Stomach (tissue), 9 donors: ENCODE data around the gene SORCS1. TPM values are rescaled to one million over a fixed set of nuclear protein-coding genes. Genes with fewer than 3 reads are reported as not detected.

Experiments used
- DNase-seq, 2 donors: peaks; one replicate each; pipeline versions ENCODE4 v3.0.0 to v3.0.0-alpha.2; 2013 to 2019
- H3K27ac ChIP-seq, 5 donors: fragments of 200-600 bp in 4 of 5; sonication (generic) in 4 of 5; one replicate each; pipeline ENCODE4 v1.5.1; 2013 to 2019; ENCODE audit warnings: mild to moderate bottlenecking in 1 of 5, moderate library complexity in 1 of 5
- H3K27me3 ChIP-seq, 3 donors: fragments of 200-600 bp; sonication (generic); one replicate each; pipeline ENCODE4 v1.5.1; 2017 to 2019; ENCODE audit warnings: mixed run types in 1 of 3
- H3K36me3 ChIP-seq, 4 donors: fragments of 200-600 bp; sonication (generic); 1 replicate in 3 of 4; 2 replicates in 1 of 4; pipeline ENCODE4 v1.5.1; 2016 to 2019
- H3K4me1 ChIP-seq, 4 donors: fragments of 200-600 bp; sonication (generic); one replicate each; pipeline ENCODE4 v1.5.1; 2016 to 2019
- H3K4me3 ChIP-seq, 4 donors: fragments of 200-600 bp; sonication (generic) in 3 of 4; one replicate each; pipeline ENCODE4 v1.5.1; 2016 to 2019; ENCODE audit warnings: mild to moderate bottlenecking in 1 of 4
- H3K9me3 ChIP-seq, 4 donors: fragments of 200-600 bp; sonication (generic); one replicate each; pipeline ENCODE4 v1.5.1; 2016 to 2019
- EP300 ChIP-seq: sonication (generic); formaldehyde crosslinking; IDR thresholded peaks from one replicate; pipeline ENCODE4 v1.6.1; 2017; ENCODE audit warnings: antibody characterized with exemption
- POLR2A ChIP-seq, 4 donors: fragments of 450-650 bp; IDR thresholded peaks; one replicate each; pipeline ENCODE4 v1.6.1; 2016; ENCODE audit warnings: antibody characterized with exemption in 4 of 4, control low read depth in 2 of 4, mild to moderate bottlenecking in 1 of 4, moderate library complexity in 1 of 4
- POLR2AphosphoS5 ChIP-seq, 3 donors: sonication (generic); formaldehyde crosslinking; IDR thresholded peaks; one replicate each; pipeline ENCODE4 v1.6.1; 2016; ENCODE audit warnings: antibody characterized with exemption in 3 of 3
- WGBS, 5 donors: extraction: QIAGEN DNeasy Blood & Tissue Kit in 3 of 5; methylation state at CpG; one replicate each; pipeline versions ENCODE4 v1.1.5 to v1.1.7; 2013 to 2018; 5-methylcytosine and 5-hydroxymethylcytosine counted together
- intact Hi-C: fragments of 100-400 bp; cut with DNase I; formaldehyde crosslinking; loops from one replicate; pipeline ENCODE4 v1.15.1; 2023; ENCODE audit warnings: low total_unique reads
- polyA plus RNA-seq, 3 donors: library from polyadenylated mRNA; stranded (reverse); fragments of 200-250 nt; gene quantifications; one replicate each; pipeline ENCODE4 v1.2.3, GENCODE V29; 2013
- total RNA-seq, 5 donors: library from RNA; depleted of rRNA; stranded (reverse); fragments of >200 nt; gene quantifications; one replicate each; pipeline versions ENCODE4 v1.1.0 to v1.2.3, GENCODE V29; 2014 to 2016
- TF ChIP-seq, protein P1 (sequence below), 7 experiments: fragments of 450-650 bp in 4 of 7; fragments of 200-600 bp in 3 of 7; sonication (generic) in 3 of 7; IDR thresholded peaks; one replicate each; pipeline ENCODE4 v1.5.1; 2016 to 2019; ENCODE audit warnings: antibody characterized with exemption in 7 of 7, control low read depth in 2 of 7, mild to moderate bottlenecking in 1 of 7
- donor health status: healthy with polysubstance abuse.
- donor health status: Bipolar disorder and iron deficiency.
- donor health status: healthy.

SORCS1 gene
- total and polyA plus RNA-seq, 8 donors: 0.25 to 10.1 (median 0.69) TPM

GRCh38 chr10:106637873-106638272, 526.6 kb downstream of the SORCS1 start:
- Histone ChIP-seq H3K4me3 (no peak overlapping the region), H3K4me1 (no peaks in the 10 kb centered on the region), H3K9me3 (no peaks in the 10 kb centered on the region), H3K27me3 (no peaks in the 10 kb centered on the region), H3K36me3 (no peaks in the 10 kb centered on the region), H3K27ac (no peak overlapping the region)
- intact Hi-C loops: no loop called here
- TF ChIP-seq POLR2A (IDR thresholded peaks at IDR 0.05) (no peak), POLR2AphosphoS5 (IDR thresholded peaks at IDR 0.05) (no peak), EP300 (no peak)
- TF ChIP-seq, protein P1, sequence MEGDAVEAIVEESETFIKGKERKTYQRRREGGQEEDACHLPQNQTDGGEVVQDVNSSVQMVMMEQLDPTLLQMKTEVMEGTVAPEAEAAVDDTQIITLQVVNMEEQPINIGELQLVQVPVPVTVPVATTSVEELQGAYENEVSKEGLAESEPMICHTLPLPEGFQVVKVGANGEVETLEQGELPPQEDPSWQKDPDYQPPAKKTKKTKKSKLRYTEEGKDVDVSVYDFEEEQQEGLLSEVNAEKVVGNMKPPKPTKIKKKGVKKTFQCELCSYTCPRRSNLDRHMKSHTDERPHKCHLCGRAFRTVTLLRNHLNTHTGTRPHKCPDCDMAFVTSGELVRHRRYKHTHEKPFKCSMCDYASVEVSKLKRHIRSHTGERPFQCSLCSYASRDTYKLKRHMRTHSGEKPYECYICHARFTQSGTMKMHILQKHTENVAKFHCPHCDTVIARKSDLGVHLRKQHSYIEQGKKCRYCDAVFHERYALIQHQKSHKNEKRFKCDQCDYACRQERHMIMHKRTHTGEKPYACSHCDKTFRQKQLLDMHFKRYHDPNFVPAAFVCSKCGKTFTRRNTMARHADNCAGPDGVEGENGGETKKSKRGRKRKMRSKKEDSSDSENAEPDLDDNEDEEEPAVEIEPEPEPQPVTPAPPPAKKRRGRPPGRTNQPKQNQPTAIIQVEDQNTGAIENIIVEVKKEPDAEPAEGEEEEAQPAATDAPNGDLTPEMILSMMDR (IDR thresholded peaks at IDR 0.05): no peak
- DNase-seq: no peak

- Histone ChIP-seq H3K36me3 (no peaks in the 10 kb centered on the region), H3K4me3 (no peak overlapping the region), H3K4me1 (no peaks in the 10 kb centered on the region), H3K27ac (no peak overlapping the region), H3K9me3 (no peaks in the 10 kb centered on the region), H3K27me3 (no peaks in the 10 kb centered on the region)
- 73 to 78% (median 74%) methylated on average over 4 of the region's 4 CpGs for WGBS, 5 donors
- intact Hi-C loops: no loop called here
- TF ChIP-seq EP300 (no peak), POLR2A (IDR thresholded peaks at IDR 0.05) (no peak), POLR2AphosphoS5 (IDR thresholded peaks at IDR 0.05) (no peak)
- TF ChIP-seq, protein P1 (IDR thresholded peaks at IDR 0.05): no peak
- no peak for DNase-seq
Observed at GRCh38 chr10:106636766-106637491, 527.6 kb downstream of the SORCS1 start.

DNA sequence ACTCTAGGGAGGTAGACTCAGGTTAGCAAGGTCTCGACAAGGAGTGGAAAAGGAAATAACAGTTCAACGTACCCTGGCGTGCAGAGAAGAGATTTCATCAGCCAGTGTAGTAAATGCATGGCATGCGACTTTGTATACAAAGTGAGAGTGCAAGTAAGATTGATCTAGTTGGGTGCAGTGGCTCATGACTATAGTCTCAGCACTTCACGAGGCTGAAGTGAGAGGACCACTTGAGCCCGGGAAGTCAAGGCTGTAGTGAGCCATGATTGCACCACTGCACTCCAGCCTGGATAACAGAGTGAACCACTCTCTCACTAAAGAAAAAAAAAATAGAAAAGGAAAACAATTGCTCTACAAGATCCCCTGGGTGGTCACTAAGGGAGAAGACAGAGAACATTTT, 528.6 kb downstream of the SORCS1 start:
- WGBS, 5 donors: 76 to 84% (median 81%) methylated on average over 6 of the region's 6 CpGs
- Histone ChIP-seq H3K27ac (no peak overlapping the region), H3K4me3 (no peak overlapping the region), H3K4me1 (no peaks in the 10 kb centered on the region), H3K36me3 (no peaks in the 10 kb centered on the region), H3K27me3 (no peaks in the 10 kb centered on the region), H3K9me3 (no peaks in the 10 kb centered on the region)
- no peak for DNase-seq
- intact Hi-C loops: no loop called here
- TF ChIP-seq, protein P1 (IDR thresholded peaks at IDR 0.05): no peak
- no peak for TF ChIP-seq EP300
- no peak for TF ChIP-seq POLR2AphosphoS5 (IDR thresholded peaks at IDR 0.05)
- no peak for TF ChIP-seq POLR2A (IDR thresholded peaks at IDR 0.05)

DNA sequence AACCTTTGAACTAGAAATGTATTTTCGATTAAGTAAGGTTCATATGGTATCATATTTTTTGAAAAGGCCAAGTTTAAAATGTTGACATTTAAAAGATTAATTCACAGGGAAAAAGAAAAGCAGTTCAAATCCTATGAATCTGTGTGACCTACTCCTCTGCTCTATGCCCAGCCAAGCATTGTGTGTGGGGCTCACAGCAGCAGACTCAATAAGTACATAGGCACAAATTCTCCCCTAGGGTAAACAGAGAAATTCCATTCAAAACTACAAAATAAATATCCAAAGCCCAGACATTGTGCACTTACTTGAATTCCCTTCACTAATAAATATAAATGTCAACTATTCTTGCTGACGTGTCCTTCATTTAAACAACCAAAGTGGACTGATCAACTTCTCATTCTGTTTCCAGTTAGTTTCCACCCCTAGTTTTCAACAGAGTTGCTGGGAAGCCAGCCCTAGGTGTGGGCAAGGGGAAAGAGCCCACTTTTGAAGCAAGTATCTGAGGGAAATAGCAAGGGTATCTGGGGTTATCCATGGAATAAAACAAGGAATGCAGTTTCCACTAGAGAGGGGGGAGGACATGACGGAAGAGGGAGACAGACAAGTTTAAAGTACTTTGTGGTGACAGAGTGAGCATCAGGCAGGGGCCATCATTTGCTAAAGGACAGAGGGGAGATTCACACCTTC, 533.3 kb downstream of the SORCS1 start:
- WGBS, 5 donors: 30 to 56% (median 47%) methylated on average over 3 of the region's 3 CpGs
- TF ChIP-seq, protein P1 (IDR thresholded peaks at IDR 0.05): no peak
- TF ChIP-seq EP300 (no peak), POLR2AphosphoS5 (IDR thresholded peaks at IDR 0.05) (no peak), POLR2A (IDR thresholded peaks at IDR 0.05) (no peak)
- DNase-seq: no peak
- H3K27me3 ChIP-seq: no peaks in the 10 kb centered on the region
- no peaks in the 10 kb centered on the region for H3K9me3 ChIP-seq
- no peak overlapping the region for H3K27ac ChIP-seq
- H3K36me3 ChIP-seq: no peaks in the 10 kb centered on the region
- H3K4me3 ChIP-seq: no peak overlapping the region
- intact Hi-C loops: no loop called here
- no peaks in the 10 kb centered on the region for H3K4me1 ChIP-seq
